ENCODE measurements around the gene RADIL.

RADIL gene

GRCh38 chr7:4783762-4784351 is 99.7 kb downstream of the RADIL start:
- H3K4me1 ChIP-seq (ENCODE audit: control insufficient read depth, insufficient read depth, low read length) = no peaks in the 10 kb centered on the region
- no peak overlapping the region for H3K4me3 ChIP-seq (ENCODE audit: low read length in 2 of 2)
- H3K27me3 ChIP-seq (ENCODE audit: control insufficient read depth in 1 of 2, insufficient read depth in 2 of 2, low read length in 2 of 2) = no peaks in the 10 kb centered on the region
- H3K9me3 ChIP-seq (ENCODE audit: control insufficient read depth in 2 of 2, low read length in 2 of 2) = no peaks in the 10 kb centered on the region
- no peak overlapping the region for H3K27ac ChIP-seq (ENCODE audit: low read length)
- no peak overlapping the region for H3K9ac ChIP-seq (ENCODE audit: low read length in 2 of 2)
- peaks cover 38 to 41% of the 10 kb centered on the region in 2 donors for H3K36me3 ChIP-seq (ENCODE audit: control insufficient read depth in 2 of 2, insufficient read depth in 2 of 2, low read length in 2 of 2)

GRCh38 chr7:4783292-4783652 is 100.2 kb downstream of the RADIL start:
- Histone ChIP-seq H3K4me1 (ENCODE audit: control insufficient read depth, insufficient read depth, low read length) (peaks cover 1% of the 10 kb centered on the region), H3K9me3 (ENCODE audit: control insufficient read depth in 2 of 2, low read length in 2 of 2) (no peaks in the 10 kb centered on the region), H3K36me3 (ENCODE audit: control insufficient read depth in 2 of 2, insufficient read depth in 2 of 2, low read length in 2 of 2) (peaks cover 33 to 39% of the 10 kb centered on the region in 2 donors), H3K4me3 (ENCODE audit: low read length in 2 of 2) (no peak overlapping the region), H3K27me3 (ENCODE audit: control insufficient read depth in 1 of 2, insufficient read depth in 2 of 2, low read length in 2 of 2) (no peaks in the 10 kb centered on the region), H3K9ac (ENCODE audit: low read length in 2 of 2) (no peak overlapping the region), H3K27ac (ENCODE audit: low read length) (no peak overlapping the region)

DNA sequence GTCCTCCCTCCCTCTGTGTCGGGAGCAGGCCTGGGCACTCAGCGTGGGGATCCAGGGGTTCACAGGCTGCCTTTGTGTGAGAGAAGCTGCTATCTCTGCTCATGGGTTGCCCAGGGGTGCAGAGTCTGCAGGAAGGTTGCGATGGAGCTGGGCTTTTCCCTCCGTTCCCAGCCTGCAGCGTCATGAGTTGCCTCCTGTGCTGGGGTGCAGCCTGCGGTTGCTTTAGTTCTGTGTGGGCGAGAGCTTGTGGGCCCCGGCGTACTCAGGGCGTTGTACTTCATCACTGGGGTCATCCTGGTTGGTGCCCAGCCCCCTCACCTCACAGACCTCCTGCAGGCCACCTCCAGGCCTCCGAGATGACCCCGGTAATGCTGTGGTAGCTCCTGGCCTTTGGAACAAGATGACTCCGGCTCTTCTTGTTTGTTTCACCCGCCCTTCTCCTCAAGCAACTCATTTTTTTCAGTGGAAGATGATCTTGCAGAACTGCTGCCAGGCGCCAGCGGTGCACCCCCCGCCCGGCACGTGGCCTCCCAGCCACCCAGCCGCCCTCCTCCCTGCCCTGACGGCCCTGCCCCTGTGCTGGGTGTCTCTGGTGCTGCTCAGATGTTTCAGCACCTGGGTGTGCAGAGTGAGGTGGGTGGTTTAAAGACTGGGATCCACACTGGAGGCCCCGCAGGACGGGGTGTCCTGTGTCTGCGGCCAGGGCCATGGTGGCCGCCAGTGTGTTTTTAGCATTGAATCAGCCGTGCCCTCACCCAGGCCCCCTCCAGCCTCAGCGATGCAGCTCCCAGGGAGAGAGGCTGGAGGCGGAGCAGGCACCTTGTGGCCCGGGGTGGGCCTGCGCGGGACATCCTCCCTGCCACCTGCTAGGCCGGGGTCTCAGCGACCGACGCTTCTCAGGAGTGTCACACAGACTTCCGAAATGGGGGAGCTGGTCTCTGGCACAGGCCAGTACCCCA is 100.9 kb downstream of the RADIL start:
- Histone ChIP-seq H3K4me3 (ENCODE audit: low read length in 2 of 2) (no peak overlapping the region), H3K27ac (ENCODE audit: low read length) (no peak overlapping the region), H3K36me3 (ENCODE audit: control insufficient read depth in 2 of 2, insufficient read depth in 2 of 2, low read length in 2 of 2) (peaks cover 26 to 35% of the 10 kb centered on the region in 2 donors), H3K27me3 (ENCODE audit: control insufficient read depth in 1 of 2, insufficient read depth in 2 of 2, low read length in 2 of 2) (no peaks in the 10 kb centered on the region), H3K9me3 (ENCODE audit: control insufficient read depth in 2 of 2, low read length in 2 of 2) (no peaks in the 10 kb centered on the region), H3K9ac (ENCODE audit: low read length in 2 of 2) (no peak overlapping the region), H3K4me1 (ENCODE audit: control insufficient read depth, insufficient read depth, low read length) (peaks cover 7% of the 10 kb centered on the region)

GRCh38 chr7:4781366-4782069 is 102.0 kb downstream of the RADIL start:
- Histone ChIP-seq H3K4me1 (ENCODE audit: control insufficient read depth, insufficient read depth, low read length) (peaks cover 10% of the 10 kb centered on the region), H3K4me3 (ENCODE audit: low read length in 2 of 2) (no peak overlapping the region), H3K36me3 (ENCODE audit: control insufficient read depth in 2 of 2, insufficient read depth in 2 of 2, low read length in 2 of 2) (peaks cover 18 to 30% of the 10 kb centered on the region in 2 donors), H3K9ac (ENCODE audit: low read length in 2 of 2) (no peak overlapping the region), H3K27ac (ENCODE audit: low read length) (no peak overlapping the region), H3K9me3 (ENCODE audit: control insufficient read depth in 2 of 2, low read length in 2 of 2) (no peaks in the 10 kb centered on the region), H3K27me3 (ENCODE audit: control insufficient read depth in 1 of 2, insufficient read depth in 2 of 2, low read length in 2 of 2) (no peaks in the 10 kb centered on the region)

GRCh38 chr7:4779118-4779517 is 104.4 kb downstream of the RADIL start:
- Histone ChIP-seq H3K9ac (ENCODE audit: low read length in 2 of 2) (no peak overlapping the region), H3K4me3 (ENCODE audit: low read length in 2 of 2) (no peak overlapping the region), H3K9me3 (ENCODE audit: control insufficient read depth in 2 of 2, low read length in 2 of 2) (no peaks in the 10 kb centered on the region), H3K4me1 (ENCODE audit: control insufficient read depth, insufficient read depth, low read length) (peaks cover 25% of the 10 kb centered on the region), H3K36me3 (ENCODE audit: control insufficient read depth in 2 of 2, insufficient read depth in 2 of 2, low read length in 2 of 2) (peaks cover 18 to 19% of the 10 kb centered on the region in 2 donors), H3K27ac (ENCODE audit: low read length) (no peak overlapping the region), H3K27me3 (ENCODE audit: control insufficient read depth in 1 of 2, insufficient read depth in 2 of 2, low read length in 2 of 2) (no peaks in the 10 kb centered on the region)

GRCh38 chr7:4775848-4776623 is 107.5 kb downstream of the RADIL start:
- no peaks in the 10 kb centered on the region for H3K27me3 ChIP-seq (ENCODE audit: control insufficient read depth in 1 of 2, insufficient read depth in 2 of 2, low read length in 2 of 2)
- H3K27ac ChIP-seq (ENCODE audit: low read length) = peak overlapping the region; percentile 90
- H3K9me3 ChIP-seq (ENCODE audit: control insufficient read depth in 2 of 2, low read length in 2 of 2) = no peaks in the 10 kb centered on the region
- H3K36me3 ChIP-seq (ENCODE audit: control insufficient read depth in 2 of 2, insufficient read depth in 2 of 2, low read length in 2 of 2) = peaks cover 7 to 11% of the 10 kb centered on the region in 2 donors
- H3K4me1 ChIP-seq (ENCODE audit: control insufficient read depth, insufficient read depth, low read length) = peaks cover 40% of the 10 kb centered on the region
- peak overlapping the region; percentile 81 to 91 for H3K9ac ChIP-seq (ENCODE audit: low read length in 2 of 2)
- peak overlapping the region; percentile 69 to 97 for H3K4me3 ChIP-seq (ENCODE audit: low read length in 2 of 2)

DNA sequence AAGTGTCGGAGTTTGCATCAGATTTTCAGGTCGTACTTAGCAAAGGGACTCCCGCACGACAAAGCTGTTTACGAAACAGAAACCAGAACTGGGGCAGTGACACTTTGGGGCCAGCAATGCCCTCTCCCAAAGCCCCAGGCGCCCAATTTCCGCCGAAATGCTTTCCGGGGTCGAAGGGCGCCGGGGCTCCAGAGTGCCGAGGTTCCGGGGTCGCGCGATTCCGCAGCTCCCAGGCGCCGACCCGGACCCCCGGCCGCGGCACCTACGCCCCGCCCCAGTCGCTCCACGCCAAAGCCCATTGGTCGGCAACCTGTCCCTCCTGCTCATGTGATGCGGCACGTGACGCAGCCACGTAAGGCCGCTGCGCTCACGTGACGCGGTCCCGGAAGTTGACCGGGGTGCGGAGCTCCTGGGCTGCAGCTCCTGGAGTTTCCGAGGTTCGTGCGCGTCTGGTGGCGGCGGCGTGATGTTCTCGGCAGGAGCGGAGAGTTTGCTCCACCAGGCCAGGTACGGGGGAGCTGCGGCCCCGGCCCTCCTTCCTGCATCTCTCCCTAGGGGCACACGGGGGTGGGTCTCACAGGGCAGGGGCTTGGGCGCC is 108.2 kb downstream of the RADIL start, which contains the start of gene AP5Z1:
AP5Z1 (plus strand) TSS at position 374 of the 598 bp plus-strand sequence; CDS start at position 467, 93 bp downstream.
- H3K27me3 ChIP-seq (ENCODE audit: control insufficient read depth in 1 of 2, insufficient read depth in 2 of 2, low read length in 2 of 2) = no peaks in the 10 kb centered on the region
- peaks cover 4 to 10% of the 10 kb centered on the region in 2 donors for H3K36me3 ChIP-seq (ENCODE audit: control insufficient read depth in 2 of 2, insufficient read depth in 2 of 2, low read length in 2 of 2)
- peak within 1 kb of the TSS; percentile 69 to 97 for H3K4me3 ChIP-seq (ENCODE audit: low read length in 2 of 2)
- peak within 1 kb of the TSS; percentile 81 to 94 for H3K9ac ChIP-seq (ENCODE audit: low read length in 2 of 2)
- H3K4me1 ChIP-seq (ENCODE audit: control insufficient read depth, insufficient read depth, low read length) = peaks cover 47% of the 10 kb centered on the region
- H3K9me3 ChIP-seq (ENCODE audit: control insufficient read depth in 2 of 2, low read length in 2 of 2) = no peaks in the 10 kb centered on the region
- H3K27ac ChIP-seq (ENCODE audit: low read length) = peak within 1 kb of the TSS; percentile 90

DNA sequence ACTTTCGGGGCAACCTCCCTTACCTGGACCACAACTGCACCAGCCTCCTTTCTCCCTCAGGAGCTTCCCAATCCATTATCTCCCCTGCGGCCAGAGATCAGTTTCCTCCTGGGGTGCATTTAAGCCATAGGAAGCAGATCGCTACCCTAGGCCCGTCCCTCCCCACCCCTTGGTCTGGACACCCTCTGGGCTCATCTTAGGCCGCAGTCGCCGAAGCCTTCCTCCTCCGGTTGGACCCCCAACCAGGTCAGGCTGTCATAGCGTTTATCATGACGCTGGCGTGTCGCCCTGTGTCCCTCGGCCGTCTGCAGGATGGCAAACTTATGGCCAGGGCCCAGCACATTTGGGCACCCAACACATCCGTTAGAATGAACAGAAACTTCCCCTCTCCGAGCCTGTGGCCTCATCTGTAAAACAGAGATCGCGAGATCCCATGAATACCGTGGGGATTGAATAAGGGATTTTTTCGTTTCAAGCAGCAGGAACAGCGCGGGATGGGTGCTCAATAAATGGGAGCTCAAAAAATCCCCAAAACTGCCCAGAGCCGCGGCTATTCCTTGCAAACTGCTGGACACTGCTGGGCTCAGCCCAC is 108.8 kb downstream of the RADIL start:
- Histone ChIP-seq H3K4me3 (ENCODE audit: low read length in 2 of 2) (peak overlapping the region; percentile 69 to 97), H3K4me1 (ENCODE audit: control insufficient read depth, insufficient read depth, low read length) (peaks cover 47% of the 10 kb centered on the region), H3K27me3 (ENCODE audit: control insufficient read depth in 1 of 2, insufficient read depth in 2 of 2, low read length in 2 of 2) (no peaks in the 10 kb centered on the region), H3K9ac (ENCODE audit: low read length in 2 of 2) (peak overlapping the region; percentile 81 to 94), H3K36me3 (ENCODE audit: control insufficient read depth in 2 of 2, insufficient read depth in 2 of 2, low read length in 2 of 2) (peaks cover 4 to 10% of the 10 kb centered on the region in 2 donors), H3K9me3 (ENCODE audit: control insufficient read depth in 2 of 2, low read length in 2 of 2) (no peaks in the 10 kb centered on the region), H3K27ac (ENCODE audit: low read length) (peak overlapping the region; percentile 90)

GRCh38 chr7:4774007-4774406 is 109.5 kb downstream of the RADIL start:
- Histone ChIP-seq H3K36me3 (ENCODE audit: control insufficient read depth in 2 of 2, insufficient read depth in 2 of 2, low read length in 2 of 2) (peaks cover 4 to 10% of the 10 kb centered on the region in 2 donors), H3K27me3 (ENCODE audit: control insufficient read depth in 1 of 2, insufficient read depth in 2 of 2, low read length in 2 of 2) (no peaks in the 10 kb centered on the region), H3K9me3 (ENCODE audit: control insufficient read depth in 2 of 2, low read length in 2 of 2) (no peaks in the 10 kb centered on the region), H3K27ac (ENCODE audit: low read length) (peak overlapping the region; percentile 90), H3K4me3 (ENCODE audit: low read length in 2 of 2) (peak overlapping the region in 1 of 2 donors; percentile 69), H3K9ac (ENCODE audit: low read length in 2 of 2) (peak overlapping the region in 1 of 2 donors; percentile 81), H3K4me1 (ENCODE audit: control insufficient read depth, insufficient read depth, low read length) (peaks cover 52% of the 10 kb centered on the region)
